HG02938 (cell line): ENCODE data around the gene ERGIC1.
"Not testable (repeated sequence)": the region's sequence is repeated elsewhere in the genome, so short reads cannot be mapped to it uniquely, and the experiment has no call there.

Source experiments
- ATAC-seq: cut with Tn5 transposase; IDR thresholded peaks from one replicate; pipeline ENCODE4 v1.9.1; 2021; ENCODE audit warnings: mild to moderate bottlenecking, moderate library complexity; ENCODE audit not compliant: unreplicated experiment

Gene ERGIC1

GRCh38 chr5:172846249-172846648 lies 12.2 kb downstream of the ERGIC1 start:
- no peak for ATAC-seq

DNA sequence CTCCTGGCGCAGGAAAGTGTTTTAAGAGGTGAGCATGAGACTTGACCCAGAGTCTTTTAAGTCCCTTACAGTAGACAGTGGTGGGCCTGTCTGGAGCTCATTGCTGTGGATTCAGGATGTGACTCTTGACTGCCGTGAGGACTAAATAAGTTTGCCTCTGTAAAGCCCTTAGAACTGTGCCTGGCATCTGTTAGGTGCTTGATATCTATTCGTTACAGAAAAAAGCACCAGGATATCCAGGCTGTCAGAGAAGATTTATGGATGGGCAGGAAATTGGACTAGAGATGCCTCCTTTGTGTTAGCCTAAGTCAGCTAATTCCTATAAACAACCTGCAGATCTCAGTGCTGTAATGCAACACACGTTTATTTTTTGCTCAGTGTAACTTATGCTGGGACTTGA lies 12.6 kb downstream of the ERGIC1 start:
- ATAC-seq = no peak

- ATAC-seq = not testable (repeated sequence)
Measured at GRCh38 chr5:172847584-172847983, 13.5 kb downstream of the ERGIC1 start.

- ATAC-seq = no peak
Measured at GRCh38 chr5:172848419-172848818, 14.4 kb downstream of the ERGIC1 start.

DNA sequence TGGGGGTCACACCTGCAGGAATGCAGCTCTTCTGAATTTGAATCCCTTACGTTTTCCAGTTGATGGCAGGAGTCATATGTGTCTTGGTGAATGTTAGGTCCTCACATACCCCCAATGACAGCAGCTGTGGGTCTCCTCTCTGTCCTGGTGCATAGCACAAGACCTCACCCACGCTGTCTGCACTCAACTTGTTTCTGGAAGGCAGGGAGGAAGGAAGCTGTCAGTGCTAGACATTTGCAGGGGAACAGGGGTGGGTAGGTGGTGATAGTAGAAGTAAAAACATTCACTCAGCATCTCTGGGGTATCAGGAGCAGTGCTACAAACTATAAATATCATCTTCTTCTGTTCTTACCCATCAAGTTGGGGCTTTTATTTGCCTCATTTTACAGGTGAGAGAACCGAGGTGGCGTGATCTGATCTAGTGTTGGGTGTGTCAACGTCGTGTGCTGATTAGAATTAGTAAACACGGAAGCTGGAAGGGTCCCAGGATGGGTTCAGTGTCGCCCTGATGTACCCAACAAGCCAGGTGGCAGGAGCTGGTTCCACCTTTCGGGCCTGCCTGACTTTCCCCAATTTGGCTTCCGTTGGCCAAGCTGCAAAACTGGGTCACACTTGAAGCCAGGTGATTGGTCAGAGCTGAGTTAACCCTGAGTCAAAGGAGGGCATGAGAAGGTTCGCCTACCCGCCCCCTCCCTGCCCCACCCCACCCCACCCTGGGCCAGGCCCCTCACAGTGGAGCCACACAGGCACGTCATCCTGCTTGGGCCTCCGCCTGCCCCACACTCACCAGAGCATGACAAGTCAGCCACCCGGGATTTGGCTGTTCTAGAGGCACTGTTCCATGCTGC lies 15.8 kb downstream of the ERGIC1 start:
- no peak for ATAC-seq

DNA sequence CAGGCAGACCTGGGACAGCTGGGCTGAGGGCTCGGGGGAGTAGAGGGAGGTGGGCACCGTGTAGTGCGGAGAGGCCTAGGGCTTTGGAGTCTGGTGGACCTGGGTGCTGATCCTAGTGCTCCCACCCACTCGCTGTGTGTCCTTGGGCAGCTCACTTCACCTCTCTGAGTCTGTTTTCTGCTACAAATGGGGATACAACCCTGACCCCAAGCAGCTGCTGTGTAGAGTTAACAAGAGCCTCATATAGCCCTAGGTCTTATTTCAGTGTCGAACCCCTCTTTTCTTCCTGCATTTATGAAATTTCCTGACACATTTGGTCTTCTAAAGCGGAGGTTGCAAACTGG lies 16.4 kb downstream of the ERGIC1 start:
- ATAC-seq = no peak

GRCh38 chr5:172851254-172851653 lies 17.2 kb downstream of the ERGIC1 start:
- not testable (repeated sequence) for ATAC-seq

DNA sequence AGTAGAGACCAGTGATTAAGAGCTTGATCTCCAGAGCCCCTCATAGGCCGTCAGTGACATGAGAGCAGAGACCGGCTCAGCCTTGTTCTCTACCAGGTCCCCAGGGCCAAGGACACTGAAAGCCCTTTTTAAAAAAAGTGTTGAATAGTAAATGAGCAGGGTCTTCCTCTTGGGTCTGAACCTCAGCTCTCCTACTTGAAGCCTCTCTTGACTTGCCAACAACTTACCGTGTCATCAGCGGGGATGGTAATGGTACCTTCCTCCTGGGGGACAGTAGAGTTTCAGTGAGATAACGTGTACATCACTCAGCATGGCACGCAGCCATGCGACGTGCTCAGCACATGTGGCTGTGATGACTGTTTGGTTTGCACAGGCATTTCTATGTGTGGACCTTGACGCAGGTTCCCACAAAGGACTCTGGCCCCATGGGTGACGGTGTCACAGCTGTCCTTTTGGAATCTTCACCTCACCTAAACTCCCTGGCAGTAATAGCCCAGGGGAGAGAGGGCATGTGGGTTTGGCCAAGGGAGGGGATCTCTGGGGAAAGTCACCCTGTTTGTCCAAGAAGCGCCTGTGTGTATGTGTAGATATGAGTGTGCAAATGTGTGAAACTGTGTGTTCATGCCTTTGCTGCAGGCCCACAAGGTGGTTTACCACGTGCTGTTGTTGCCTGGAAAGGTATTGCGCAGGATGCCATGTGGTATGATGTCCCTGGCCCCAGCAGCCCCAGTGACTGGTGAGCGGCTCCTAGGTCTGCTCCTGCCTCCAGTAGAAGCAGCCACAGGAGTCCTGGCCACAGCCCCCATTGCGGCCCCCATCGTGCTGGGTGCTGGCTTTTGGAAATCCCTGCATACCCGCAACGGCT lies 18.7 kb downstream of the ERGIC1 start:
- no peak for ATAC-seq

- ATAC-seq = no peak
Measured at GRCh38 chr5:172853355-172853975, 19.4 kb downstream of the ERGIC1 start.

DNA sequence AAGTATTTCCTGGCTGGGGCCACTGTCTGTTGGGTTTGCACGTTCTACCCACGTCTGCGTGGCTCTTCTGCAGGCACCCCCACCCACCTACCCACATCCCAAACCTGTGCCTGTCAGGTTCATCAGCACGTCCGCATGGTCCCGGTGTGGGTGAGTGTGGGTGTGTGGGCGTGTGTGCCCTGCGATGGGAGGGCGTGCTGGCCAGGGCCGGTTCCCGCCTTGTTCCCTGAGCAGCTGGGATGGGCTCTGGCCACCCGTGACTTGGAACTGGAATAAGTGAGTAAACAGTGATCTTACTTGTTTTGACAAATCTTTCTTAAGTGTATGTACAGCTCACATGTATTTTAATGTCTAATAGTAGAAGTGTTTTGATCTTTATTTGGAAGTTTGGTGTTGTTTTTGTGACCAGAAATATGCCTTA lies 20.4 kb downstream of the ERGIC1 start:
- no peak for ATAC-seq

GRCh38 chr5:172854971-172855370 lies 20.9 kb downstream of the ERGIC1 start:
- ATAC-seq = no peak

- ATAC-seq = no peak
Measured at GRCh38 chr5:172855597-172856292, 21.7 kb downstream of the ERGIC1 start.

- no peak for ATAC-seq
Measured at GRCh38 chr5:172856336-172856735, 22.3 kb downstream of the ERGIC1 start.

GRCh38 chr5:172857982-172858381 lies 23.9 kb downstream of the ERGIC1 start:
- ATAC-seq = no peak

- ATAC-seq = no peak
Measured at GRCh38 chr5:172858511-172858989, 24.5 kb downstream of the ERGIC1 start.

DNA sequence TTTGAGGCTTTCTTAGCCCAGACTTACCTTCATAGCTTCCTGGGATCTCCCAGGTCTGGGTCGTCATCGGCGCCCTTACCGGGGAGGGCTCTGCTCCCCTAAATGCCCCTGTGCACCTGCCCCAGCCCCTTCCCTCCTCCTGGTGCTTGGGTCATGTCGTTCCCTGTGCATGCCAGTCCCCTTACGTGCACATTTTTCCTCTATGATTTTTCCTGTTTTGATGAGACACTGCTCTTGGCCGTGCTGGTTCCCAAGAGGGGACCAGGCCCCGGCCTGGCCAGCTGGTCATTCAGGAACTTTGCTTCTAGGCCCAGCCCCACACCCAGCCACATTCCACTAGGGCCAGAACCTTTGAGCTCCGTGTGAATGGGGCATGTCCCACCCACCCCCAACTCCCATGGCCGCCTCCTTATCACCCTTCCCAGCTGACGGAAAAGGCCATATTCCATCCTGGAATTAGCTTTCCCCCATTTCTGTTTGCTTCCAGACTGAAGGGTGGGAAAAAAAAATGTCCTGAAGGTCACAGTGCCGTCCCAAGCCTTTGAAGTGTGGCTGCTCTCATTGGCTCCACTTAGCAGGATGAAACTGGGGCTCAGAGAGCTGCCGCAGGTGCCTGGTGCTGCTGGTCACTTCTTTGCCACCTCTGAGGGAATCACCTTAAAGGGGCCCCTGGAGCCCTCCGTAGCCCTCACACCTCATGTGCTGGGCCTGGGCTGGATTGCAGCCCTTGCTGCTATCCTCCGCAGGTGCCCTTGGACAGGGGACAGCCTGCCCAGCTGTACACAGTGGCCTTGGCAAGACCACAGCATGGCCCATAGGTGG lies 25.1 kb downstream of the ERGIC1 start:
- ATAC-seq = no peak

- no peak for ATAC-seq
Measured at GRCh38 chr5:172859966-172860365, 25.9 kb downstream of the ERGIC1 start.

DNA sequence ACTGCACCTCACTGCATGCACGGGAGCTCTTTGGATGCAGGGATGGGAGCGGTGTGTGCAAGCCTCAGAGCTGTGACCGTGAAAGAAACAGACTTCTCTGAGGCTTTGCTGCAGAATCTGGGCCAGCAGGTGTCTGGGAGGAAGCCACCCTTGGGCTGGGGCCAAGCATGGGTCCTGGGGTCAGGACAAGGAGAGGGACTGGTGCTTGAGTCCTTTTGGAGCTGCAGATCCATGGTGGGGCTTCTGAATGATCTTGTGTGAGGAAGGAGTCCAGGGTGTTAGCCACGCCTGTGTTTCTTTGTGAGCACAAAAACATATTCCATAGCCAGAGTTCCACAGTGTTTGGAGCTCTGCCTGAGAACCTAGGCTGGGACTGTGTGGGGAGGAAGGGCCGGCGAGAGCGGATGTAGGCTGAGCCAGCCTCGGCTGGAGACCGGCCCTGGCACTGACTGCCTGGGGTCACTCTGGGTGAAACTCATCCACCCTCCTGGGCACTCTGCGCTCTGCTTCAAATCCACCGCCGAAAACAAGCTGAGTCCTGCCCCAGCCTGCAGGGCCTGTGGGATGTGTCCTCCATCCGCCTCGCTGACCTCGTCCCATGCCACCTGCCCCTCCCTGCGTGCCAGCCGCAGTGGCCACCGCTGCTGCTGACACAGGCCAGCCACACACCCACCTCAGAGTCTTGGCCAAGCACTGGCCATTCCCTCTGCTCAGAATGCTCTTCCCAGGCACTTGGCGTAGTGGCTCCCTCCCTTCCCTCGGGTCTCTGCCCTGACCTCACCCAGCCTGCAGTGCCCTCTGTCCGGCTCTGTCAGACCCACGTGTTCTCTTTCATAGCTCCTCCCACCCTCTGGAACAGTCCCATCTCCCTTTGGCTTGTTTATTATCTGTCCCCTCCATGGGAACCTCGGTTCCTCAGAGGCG lies 26.7 kb downstream of the ERGIC1 start:
- no peak for ATAC-seq

- no peak for ATAC-seq
Measured at GRCh38 chr5:172861461-172861860, 27.4 kb downstream of the ERGIC1 start.
